ENCODE data around the gene GATA1.

GATA1 gene

GRCh38 chrX:48834383-48834709 lies 48.0 kb downstream of the GATA1 start:
- no peak for DNase-seq (ENCODE audit: low read depth in 2 of 2)
- TF ChIP-seq CTCF (IDR thresholded peaks at IDR 0.05; ENCODE audit: low read depth, low read length) = no peak
- H3K4me3 ChIP-seq (replicated peaks in 1 of 2; ENCODE audit: low read depth in 2 of 2, low read length in 2 of 2) = no peak overlapping the region

- no peak within 1 kb of the TSS for H3K4me3 ChIP-seq (replicated peaks in 1 of 2; ENCODE audit: low read depth in 2 of 2, low read length in 2 of 2)
- peak in 1 of 2 donors; percentile 1 for DNase-seq (ENCODE audit: low read depth in 2 of 2)
- TF ChIP-seq CTCF (IDR thresholded peaks at IDR 0.05; ENCODE audit: low read depth, low read length) = no peak
Measured at GRCh38 chrX:48835524-48836329, 49.3 kb downstream of the GATA1 start, which contains the start of gene PCSK1N. PCSK1N (minus strand) TSS chrX:48835610; CDS start chrX:48835532, 78 bp downstream.

GRCh38 chrX:48839686-48840085 lies 53.3 kb downstream of the GATA1 start:
- no peak for DNase-seq (ENCODE audit: low read depth in 2 of 2)
- no peak for TF ChIP-seq CTCF (IDR thresholded peaks at IDR 0.05; ENCODE audit: low read depth, low read length)
- H3K4me3 ChIP-seq (replicated peaks in 1 of 2; ENCODE audit: low read depth in 2 of 2, low read length in 2 of 2) = no peak overlapping the region

Data from cardiac fibroblast (primary cell).